ENCODE measurements around the gene FGD4.

- TF ChIP-seq CTCF (IDR thresholded peaks at IDR 0.05) (no peak), POLR2A (IDR thresholded peaks at IDR 0.05) (no peak)
Observed at GRCh38 chr12:32617534-32617933, 218.2 kb downstream of the FGD4 start.

Measured in body of pancreas (tissue), 4 donors.